Measurements from ENCODE around the gene SEL1L2.

The SEL1L2 gene

GRCh38 chr20:13863244-13863643, 127.2 kb downstream of the SEL1L2 start:
- DNase-seq = no peak

DNA sequence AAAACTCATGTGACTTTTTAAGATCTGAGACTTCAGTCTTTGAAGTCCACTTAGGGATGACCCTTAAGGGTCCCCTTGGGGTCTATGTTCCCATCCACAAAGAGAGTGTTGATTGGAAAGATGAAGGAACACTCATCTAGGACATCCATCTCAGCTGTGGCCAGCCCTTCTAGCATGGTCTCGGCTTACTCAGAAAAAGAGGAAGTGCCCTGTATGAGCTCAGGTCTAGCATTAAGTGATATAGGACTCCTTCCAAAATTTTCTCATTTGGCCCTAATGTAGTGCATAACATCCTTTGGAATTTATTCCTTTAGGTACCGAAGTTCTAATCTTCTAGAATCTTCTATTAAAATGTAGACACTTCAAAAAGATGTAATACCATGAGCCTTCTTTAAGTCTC, 128.2 kb downstream of the SEL1L2 start:
- no peak for DNase-seq

- no peak for DNase-seq
Observed at GRCh38 chr20:13858871-13859270, 131.5 kb downstream of the SEL1L2 start.

DNA sequence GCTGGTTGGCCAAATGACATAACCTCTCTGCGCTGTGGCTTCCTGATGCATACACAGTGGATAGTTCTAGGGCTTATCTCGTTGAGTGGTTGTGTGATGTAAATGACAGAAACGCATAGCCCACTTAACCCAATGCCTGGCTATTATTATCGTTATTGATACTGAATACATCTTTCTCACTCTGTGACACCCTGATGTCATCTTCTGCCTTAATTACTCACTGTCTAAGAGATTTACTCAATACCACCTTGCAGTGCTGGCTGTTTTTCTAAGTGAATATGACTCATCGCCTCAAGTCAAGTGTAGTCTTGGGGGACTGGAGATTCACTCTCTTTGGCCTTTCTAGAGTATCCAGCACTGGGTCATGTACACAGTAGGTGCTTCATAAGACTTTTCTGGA, 132.0 kb downstream of the SEL1L2 start:
- DNase-seq = no peak

DNA sequence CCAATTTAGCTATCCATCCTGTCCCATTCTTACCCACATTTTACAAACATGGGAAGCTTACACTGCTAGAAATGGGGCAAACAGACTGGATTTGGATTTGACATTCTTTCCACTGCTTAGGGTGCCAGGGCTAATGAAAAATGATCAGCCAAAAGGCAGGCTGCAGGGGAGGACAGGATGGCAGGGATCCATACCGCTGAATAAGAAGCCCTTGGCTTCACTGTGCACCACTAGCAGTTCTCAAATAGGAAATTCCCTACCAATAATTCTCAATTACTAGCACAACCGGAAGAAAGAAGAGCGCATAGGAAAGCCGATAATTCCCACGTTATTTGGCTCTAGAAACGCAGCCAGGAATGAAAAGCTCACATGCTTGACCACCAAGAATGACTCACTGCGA, 132.5 kb downstream of the SEL1L2 start:
- DNase-seq = no peak

- DNase-seq = no peak
Observed at GRCh38 chr20:13857304-13857703, 133.1 kb downstream of the SEL1L2 start.

DNA sequence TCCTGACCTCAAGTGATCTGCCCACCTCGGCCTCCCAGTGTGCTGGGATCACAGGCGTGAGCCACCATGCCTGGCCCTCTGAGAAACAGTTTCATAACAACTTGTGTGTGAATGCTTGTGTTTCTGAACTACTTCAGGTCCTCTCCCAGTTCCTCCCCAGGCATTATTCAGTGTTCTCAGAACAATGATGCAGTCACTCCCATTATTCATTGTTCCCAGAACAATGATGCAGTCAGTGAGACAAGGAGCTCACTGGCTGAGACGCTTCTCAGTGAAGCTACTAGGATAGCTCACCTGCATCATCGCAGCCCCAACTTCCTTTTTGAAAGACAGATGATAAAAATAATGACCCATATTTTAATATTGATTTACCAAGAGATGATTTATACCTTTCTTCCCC, 134.1 kb downstream of the SEL1L2 start:
- no peak for DNase-seq

DNA sequence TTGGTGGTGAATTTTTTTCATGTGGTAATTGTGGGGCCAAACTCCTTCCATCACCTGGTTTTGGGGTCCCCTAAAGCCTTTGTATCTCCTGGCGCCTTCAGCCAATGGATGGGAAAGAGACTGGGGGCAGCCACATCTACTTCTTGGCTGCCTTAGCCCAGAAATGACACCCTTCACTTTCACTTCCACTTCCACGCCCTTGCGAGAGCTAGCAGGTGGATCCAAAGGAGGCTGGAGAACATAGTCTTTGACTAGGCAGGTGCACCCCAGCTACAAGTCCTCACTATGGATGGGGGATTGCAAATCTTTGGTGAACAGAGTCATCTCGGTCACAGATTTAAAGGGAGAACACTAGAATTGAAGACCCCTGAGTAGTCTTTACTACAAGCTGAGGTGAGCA, 134.8 kb downstream of the SEL1L2 start:
- no peak for DNase-seq

- no peak for DNase-seq
Observed at GRCh38 chr20:13852306-13852705, 138.1 kb downstream of the SEL1L2 start.

DNA sequence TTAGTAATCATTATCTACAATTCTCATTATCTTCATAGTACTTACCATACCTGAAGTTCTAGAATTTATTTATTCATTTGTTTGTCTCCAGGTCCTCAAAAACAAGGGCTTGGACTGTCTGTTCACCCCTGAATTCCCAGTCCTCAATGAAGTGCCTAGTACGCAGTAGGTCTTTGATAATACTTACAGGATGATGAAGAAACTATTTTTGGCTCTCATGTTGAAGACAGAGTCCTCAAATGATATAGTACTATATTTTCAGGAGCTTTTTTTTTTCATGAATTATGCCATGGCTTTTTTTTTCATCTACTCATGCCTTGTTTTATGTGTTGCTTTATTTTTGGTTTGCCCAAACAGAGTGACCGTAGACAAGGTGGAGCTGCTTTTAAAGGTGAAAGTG, 139.1 kb downstream of the SEL1L2 start:
- no peak for DNase-seq

GRCh38 chr20:13844296-13844695, 146.1 kb downstream of the SEL1L2 start:
- DNase-seq = no peak

- DNase-seq = no peak
Observed at GRCh38 chr20:13841206-13841605, 149.2 kb downstream of the SEL1L2 start.

GRCh38 chr20:13840093-13840465, 150.3 kb downstream of the SEL1L2 start:
- DNase-seq = no peak

DNA sequence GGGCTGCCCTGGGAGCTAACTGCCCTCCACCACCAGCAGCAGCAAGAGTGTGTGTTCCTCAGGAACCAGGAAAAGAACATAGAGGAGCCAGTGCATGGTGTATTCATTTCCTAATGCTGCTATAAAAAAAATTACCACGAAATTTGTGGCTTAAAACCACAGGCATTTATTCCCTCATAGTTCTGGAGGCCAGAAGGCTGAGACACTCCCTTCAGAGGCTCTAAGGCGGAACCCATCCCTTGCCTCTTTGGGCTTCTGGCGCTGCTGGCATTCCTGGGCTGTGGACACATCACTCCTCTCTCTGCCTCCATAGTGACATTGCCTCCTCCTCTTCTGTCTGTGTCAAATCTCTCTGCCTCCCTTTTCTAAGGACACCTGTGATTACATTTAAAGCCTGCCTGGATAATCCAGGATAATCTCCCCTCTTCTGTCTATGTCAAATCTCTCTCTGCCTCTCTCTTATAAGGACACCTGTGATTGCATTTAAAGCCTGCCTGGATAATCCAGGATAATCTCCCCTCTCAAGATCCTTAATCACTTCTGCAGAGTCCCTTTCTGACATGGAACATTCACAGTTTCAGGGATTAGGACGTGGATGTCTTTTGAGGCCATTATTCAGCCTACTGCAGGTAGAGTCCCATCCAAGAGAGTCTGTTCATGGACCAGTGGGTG, 150.9 kb downstream of the SEL1L2 start:
- no peak for DNase-seq

GRCh38 chr20:13838664-13839063, 151.8 kb downstream of the SEL1L2 start:
- DNase-seq = no peak

- DNase-seq = no peak
Observed at GRCh38 chr20:13831476-13831875, 158.9 kb downstream of the SEL1L2 start.

DNA sequence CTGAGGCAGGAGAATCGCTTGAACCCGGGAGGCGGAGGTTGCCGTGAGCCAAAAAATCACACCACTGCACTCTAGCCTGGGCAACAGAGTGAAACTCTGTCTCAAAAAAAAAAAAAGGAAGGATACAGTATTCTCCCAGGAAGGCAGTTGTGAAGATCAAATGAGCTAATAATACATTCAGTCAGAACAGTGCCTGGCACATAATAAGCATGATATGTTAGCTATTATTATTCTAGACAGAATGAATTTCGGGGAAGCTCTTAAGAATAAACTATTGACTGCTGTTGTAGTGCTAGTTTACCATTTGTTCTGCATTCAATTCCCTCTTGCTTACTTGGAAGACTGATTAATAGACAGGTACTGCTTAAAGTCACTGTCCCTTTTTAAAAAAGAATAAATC, 164.9 kb downstream of the SEL1L2 start:
- no peak for DNase-seq

DNA sequence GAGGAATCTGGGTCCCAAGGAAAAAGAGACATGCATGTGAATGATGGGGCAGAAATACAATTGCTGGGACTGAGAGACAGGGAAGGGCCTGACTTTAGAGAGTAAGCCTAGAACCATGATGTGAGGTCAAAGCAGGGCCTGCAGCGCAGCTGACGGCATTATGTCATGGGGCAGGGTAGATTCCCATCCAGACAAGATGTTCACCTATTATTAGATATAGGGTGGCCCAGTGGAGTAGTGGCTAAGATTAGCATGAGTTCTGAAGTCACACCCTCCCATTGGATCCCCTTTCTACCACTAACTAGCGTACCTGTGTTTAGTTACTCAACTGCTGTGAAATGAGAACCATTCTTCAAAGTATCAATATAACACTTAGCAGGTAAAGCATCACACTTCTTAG, 166.0 kb downstream of the SEL1L2 start:
- no peak for DNase-seq

DNA sequence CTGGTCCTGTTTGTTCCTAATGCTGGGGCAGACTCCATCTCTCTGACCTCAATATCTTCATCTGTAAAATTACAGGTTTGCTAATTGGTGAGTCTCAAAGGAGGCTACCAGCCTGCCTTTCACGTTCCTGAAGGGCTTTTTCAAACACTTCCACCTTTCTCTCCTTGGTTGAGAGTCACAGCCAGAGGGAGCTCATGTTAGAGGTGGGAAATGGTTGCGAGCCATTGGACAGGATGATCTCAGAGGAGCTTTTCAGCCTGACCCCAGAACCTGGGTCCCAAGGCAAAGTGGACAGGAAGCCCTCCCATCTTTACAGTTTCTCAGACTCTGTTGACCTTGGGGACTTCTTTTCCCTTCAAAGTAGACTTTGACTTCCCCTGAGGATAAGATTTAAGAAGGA, 168.0 kb downstream of the SEL1L2 start:
- no peak for DNase-seq

DNA sequence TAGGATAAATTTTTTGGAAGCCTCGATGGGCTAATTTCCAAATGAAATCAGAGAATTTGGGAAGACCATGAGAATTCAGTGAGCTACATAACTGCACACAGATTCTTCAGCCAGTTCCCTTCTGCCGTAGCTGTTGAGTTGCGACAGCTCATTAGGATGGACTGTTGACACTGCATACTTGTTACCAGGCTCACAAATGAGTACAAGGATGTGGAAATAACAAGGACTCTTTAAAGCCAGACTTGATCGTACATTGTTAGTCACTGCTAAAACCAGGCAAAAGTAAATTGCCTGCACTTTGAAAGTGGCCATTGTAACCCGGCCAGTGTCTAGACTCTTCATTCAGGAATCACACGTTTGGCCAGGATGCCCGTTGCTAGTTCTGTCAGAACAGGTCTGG, 168.5 kb downstream of the SEL1L2 start:
- DNase-seq = no peak

- no peak for DNase-seq
Observed at GRCh38 chr20:13819885-13820645, 170.3 kb downstream of the SEL1L2 start.

DNA sequence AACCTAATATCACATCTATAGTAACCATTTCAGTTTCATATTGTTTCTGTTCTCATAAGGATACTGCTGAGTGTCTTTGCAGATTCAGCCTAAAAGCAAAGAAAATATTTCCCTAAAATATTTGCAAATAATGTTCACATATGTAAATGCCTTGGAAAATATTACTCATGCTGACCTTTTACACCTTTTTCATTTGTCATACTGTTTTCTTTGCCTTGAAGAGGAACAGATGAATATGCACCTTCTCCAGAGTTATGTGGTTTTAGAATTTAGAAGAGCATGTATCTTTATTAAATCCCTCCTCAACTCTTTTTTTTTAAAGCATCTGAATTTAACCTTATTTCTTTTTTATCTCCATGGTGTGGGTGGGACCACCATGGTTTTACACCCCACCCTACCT, 173.1 kb downstream of the SEL1L2 start:
- no peak for DNase-seq

DNA sequence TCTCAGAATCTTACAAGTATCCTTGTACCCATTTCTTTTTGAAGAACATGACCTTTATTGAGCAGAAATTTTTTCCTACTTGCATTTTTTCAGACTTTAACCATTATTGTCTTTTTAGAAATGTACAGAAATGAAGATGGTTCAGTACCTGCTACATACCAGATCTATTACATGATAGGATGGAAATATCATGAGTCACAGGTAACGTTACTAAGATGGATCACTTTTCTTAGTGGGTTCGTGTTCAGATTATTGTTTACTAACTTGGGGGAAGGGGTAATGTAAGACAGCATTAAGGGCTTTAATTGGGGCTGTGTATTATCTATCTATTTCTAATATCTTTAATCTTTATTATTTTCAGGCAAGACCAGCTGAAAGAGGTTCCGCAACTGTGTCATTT, 173.7 kb downstream of the SEL1L2 start:
- no peak for DNase-seq

DNA sequence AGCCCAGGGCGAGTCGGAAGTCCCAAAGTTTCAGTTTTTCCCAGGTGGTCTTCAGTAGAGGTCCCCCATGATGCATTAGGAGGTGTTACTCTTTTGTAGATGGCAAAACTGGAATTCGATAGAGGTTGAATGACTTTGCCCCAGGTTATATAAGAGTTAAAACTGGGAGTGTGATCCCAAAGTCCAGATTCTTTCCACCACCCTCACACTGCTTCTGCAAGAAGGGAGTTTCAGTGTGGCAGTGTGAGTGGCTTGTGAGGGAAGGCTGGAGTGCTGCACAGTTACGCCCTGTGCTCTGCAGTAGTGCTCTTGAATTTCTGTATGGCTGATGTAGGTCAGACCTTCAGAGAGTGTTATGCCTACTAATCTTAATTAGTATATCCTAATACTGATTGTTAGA, 175.7 kb downstream of the SEL1L2 start:
- DNase-seq = no peak

- DNase-seq = no peak
Observed at GRCh38 chr20:13813910-13814309, 176.5 kb downstream of the SEL1L2 start.

Measured in activated gamma-delta T cell (primary cell).